Dedifferentiated amniotic fluid mesenchymal stem cell (primary cell): ENCODE measurements around the gene PFKFB2.

Source experiments
- DNase-seq: peaks from one replicate; pipeline ENCODE4 v3.0.0-alpha.2; 2016; ENCODE audit errors: extremely low spot score

The PFKFB2 gene

DNA sequence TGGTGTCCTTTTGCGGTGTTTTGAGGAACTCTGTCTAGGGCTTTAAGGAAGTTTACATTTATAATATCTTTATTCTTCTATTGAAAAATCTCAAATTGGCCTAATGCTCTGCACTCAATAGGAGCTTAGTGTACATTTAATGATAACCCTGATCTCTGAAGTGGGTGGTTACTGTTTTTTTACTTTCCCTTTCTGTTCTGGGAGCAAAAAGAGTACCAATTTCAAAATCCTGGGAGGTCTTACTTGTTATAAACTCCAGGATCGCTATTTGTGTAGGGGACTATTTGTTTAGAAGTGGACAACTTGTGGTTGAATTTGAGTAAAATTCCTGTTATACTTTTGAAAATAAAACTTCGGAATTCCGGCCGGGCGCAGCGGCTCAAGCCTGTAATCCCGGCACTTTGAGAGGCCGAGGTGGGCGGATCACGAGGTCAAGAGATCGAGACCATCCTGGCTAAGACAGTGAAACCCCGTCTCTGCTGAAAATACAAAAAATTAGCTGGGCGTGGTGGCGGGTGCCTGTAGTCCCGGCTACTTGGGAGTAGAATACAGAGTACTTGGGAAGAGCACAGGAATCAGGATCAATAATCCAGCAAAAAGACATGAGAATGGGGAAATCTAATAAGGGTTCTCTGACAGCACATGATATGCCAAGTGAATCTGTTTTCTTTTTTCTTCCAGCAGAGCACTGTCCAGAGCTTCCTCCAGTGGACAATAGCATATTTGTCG lies 36.7 kb downstream of the PFKFB2 start:
- no peak for DNase-seq

DNA sequence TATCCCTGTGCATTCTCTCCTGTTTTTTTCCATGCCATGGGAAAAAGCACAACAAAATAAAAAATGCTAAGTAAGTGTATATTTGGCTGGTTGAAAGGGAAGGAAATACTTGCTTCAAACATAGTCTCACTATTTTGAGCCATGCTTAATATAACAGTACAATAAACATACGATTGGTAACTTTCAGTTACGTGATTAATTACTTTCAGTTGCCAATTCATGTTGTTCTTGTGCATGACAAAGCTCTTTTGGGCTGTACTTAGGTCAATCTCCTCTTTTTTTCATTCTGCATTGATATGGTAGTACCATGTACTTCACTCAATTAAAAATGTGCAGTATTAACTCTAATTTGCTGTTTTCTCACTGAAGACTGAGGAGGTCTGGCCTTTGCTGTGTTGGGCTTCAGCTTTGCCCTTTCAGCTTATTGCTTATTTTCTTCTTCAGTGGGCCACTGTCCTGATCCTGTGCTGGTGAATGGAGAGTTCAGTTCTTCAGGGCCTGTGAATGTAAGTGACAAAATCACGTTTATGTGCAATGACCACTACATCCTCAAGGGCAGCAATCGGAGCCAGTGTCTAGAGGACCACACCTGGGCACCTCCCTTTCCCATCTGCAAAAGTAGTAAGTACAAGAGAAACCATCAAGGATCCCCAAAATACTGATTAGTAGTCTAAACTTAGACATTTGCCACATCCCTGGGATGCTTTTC lies 38.3 kb downstream of the PFKFB2 start:
- DNase-seq: no peak

DNA sequence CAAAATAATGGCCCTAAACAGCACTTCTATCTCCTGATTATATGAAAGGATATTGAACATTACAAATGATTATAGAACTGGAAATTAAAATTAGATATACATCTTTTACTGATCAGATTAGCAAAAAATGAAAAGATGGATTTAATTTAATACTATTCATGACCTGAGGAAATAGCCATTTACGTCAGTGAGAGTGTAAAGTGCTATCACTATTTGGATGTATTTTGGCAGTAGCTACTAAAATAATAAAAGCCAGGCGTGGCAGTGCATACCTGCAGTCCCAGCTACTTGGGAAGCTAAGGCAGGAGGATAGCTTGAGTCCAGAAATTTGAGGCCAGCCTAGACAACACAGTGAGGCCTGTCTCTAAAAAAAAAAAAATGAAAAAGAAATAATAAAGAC lies 40.9 kb downstream of the PFKFB2 start:
- no peak for DNase-seq

DNA sequence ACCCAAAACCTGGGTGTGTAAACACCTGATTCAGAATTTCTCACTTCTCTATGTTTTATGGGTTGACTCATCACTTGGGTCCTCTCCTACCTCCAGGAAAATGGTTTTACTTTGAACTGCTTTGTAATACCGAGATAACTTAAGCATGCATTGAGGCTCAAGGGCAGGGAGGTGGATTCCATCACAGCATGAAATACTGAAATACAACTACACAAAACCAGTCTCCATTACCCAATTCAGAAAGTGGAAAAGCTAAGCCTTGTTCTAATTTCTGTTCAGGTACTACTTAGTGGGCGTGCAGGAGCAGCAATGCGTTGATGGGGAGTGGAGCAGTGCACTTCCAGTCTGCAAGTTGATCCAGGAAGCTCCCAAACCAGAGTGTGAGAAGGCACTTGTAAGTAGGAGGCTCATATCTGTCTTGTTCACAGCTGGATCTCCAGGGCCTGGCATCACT lies 44.8 kb downstream of the PFKFB2 start:
- DNase-seq: no peak

DNA sequence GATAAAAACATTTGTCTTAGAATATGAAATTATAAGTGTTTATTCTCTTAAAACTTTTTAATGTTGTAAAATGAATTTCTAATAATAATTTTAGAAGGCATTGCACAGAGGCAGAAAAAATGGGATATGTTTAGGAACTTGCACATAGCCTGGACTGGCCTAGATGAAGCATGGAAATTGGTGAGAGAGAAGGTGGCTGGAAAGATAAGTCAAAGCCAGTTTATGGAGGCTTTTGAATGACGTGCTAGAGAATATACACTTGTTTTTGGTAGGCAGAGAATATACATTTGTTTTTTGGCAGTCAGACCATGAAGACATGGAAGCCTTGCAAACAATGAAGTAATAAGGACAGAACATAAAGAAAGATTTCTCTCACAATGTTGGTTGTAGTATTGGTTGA lies 48.6 kb downstream of the PFKFB2 start:
- DNase-seq: no peak

DNA sequence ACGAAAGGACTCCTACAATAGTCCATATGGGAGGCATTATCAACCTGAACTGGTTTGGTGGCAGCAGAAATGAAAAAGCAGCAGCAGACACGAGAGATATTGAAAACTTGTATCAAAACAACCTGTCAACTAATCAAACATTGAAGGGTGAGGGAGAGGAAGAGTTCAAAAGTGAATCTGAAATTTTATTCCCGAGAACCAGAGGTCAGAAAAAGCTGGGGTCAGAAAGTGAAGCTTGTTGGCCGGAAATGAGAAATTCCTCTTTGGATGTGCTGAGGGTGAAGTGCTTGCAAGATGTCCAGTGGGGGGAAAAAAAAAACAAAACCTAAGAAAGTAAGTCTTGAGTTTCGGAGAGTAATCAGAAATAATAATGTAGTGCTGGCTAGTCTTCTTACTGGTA lies 49.1 kb downstream of the PFKFB2 start:
- no peak for DNase-seq

DNA sequence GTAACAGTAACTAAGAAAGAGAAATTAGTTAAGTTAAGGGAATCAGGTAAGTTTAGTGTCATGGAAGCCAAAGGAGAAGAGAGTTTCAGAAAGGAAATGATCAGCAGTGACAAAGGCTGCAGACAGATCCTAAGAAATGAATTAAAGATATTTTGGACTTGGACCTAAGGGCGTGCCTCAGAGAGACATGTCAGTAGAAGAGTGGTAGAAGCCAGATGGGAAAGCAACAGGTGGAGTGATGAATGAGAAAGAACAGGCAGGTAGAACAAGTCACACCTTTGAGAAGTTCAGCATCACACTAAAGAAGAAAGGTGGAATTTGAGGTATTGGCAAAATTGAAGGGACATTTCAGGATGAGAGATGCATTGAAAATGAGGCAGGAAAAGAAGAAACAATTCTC lies 49.6 kb downstream of the PFKFB2 start:
- no peak for DNase-seq

DNA sequence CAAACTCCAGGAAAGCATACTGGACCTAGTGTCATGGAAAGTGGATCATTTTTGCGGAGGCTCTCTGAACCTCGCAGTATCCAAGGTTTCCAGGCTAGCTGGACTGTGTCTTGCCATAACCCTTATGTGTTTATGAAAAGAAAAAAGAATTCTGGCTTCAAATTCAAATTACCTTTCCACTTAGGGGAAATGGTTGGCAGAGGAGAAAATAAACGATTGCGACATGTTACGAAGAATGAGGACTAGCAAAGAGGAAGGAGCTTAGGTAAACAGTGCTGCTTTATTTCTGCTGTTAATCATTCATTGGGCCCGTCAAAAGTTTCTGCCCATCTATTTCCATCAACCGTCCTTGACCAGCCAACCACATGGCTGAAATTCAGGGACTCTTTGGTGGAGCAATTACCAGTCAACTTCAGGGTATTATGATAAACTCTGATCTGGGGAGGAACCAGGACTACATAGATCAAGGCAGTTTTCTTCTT lies 50.9 kb downstream of the PFKFB2 start, which contains the start of gene C4BPA:
C4BPA (plus strand) TSS at position 342 of the 482 bp plus-strand sequence. CDS start 8,793 bp downstream, outside the sequence.
- DNase-seq: no peak

DNA sequence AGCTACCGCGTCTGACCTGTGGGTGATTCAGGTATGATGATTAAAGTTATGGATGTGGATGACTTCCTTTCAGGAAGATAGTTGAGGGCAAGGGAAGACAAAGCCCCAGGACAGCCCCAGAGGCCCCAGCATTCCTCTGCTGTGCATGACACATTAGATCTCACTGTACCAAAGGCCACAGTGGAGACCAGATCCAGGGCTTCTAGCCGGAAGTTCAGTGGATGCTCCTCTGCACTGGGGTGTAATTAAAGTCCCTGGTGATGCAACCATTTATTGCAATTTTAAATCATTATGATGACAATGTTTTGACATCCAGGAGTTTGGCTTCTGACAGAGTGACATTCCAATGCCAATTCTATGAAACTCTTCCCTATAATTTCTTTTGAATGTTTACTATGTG lies 55.9 kb downstream of the PFKFB2 start:
- no peak for DNase-seq

DNA sequence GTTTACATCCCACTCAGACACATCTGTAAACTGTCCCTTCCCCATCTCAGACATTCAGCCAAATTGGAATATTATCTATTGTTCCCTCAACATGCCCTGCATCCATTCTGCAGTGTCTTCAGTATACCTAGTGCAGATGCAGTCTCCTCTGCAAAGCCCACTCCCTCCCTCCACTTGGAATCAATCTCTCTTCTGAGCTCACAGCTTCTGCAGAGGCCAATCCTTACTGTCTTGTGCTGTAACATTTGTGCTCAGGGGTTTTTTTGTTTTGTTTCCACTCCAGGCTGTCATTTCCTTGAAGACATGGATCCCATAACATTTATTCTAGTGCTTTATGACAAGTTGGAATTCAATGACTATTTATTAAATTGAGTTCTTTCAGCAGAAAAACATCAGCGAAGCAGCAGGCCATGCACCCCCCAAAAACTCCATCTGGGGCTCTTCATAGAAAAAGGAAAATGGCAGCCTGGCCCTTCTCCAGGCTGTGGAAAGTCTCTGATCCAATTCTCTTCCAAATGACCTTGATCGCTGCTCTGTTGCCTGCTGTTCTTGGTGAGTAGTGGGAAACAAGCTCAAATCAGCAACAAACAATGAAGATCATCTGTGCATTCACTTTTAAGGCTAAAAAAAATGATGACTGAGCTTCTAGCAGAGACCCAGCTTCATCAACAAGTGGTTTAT lies 59.7 kb downstream of the PFKFB2 start:
- no peak for DNase-seq

DNA sequence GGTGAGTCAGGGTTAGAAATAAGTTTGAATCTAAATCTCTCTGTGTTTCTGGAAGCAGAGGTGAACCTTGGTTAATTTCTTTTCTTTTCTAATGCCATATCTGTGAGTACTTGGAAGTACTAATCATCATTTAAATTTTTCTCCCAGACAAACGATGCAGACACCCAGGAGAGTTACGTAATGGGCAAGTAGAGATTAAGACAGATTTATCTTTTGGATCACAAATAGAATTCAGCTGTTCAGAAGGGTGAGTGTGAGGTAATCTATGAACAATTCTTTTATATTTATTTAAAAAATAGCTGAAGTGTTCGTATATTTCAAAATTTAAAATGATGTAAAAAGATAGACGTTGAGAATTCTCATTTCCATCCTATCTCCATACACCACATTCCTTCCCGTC lies 62.2 kb downstream of the PFKFB2 start:
- no peak for DNase-seq

DNA sequence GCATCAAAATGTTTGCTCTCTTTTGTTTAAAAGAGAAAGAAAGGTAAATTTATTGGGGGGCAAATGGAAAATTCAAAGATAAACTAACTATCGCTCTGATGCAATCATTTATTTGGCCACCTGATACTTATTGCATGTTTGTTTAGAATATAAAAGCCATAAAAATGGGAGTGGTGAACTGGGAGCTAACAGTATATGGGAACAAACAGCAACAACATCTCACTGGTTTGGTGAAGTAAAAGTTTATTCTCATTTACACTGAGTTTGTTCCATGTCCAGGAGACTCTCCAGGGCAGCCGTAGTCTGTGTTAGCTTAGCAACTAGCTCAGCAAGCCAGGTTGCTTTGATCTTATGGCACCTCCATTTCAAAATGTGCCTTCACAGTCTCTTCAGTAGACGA lies 71.3 kb downstream of the PFKFB2 start:
- DNase-seq: no peak

DNA sequence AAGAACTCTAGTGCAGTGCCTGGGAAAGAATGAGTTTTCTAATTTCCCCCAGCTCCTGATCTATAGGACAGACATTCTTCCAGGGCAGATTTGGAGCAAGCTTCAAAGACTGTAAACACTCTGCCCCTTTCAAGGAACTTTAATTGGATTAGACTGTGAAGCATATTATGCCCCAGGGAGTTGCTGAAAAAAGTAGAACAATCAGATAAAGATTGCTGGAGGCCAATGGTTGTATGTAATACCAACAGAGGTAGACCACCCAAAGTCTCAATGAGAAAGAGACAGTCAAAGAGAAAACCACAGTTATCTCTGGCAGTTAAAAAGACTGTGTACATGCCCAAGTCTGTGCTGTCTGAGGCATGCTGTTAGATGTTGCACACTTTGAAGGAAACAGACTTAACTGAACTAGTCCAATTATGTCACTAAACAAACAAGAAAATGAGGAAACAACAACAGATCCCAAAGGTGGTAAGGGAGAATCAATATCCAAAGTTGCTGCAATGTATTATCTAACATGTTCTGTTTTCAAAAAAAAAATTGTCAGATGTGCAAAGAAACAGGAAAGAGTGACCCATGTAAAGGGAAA lies 75.4 kb downstream of the PFKFB2 start:
- no peak for DNase-seq

DNA sequence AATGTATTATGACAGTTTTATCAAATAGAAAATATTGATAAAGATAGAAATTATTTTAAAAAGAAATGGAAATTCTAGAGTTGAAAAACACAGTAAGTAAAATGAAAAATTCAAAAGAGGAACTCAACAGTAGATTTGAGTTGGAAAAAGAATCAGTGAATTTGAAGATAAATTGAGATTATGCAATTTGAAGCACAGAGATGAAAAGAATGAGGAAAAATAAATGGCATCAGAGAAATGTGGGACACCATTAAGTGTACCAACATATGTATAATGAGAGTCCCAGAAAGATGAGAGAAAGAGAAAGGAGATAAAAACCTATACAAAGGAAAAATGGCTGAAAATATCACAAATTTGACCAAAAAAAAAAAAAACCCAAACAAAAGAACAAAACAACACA lies 76.0 kb downstream of the PFKFB2 start:
- DNase-seq: no peak
